Mucosa of gallbladder (tissue), 1 donor: ENCODE data around the gene INPP5A. TPM values are rescaled to one million over a fixed set of nuclear protein-coding genes. Genes with fewer than 3 reads are reported as not detected.

Experiments used
- DNase-seq: peaks from one replicate; pipeline ENCODE4 v3.0.0-alpha.2; 2020; ENCODE audit warnings: low spot score
- total RNA-seq: library from RNA; stranded (reverse); gene quantifications from one replicate; pipeline ENCODE4 v1.2.1, GENCODE V29; 2021
- donor health status: DM: no; HTN: no; CAD: no.

Gene INPP5A
- total RNA-seq, 1 donor from 2014 or later, result 44.4 TPM

- no peak for DNase-seq
Measured at GRCh38 chr10:132687893-132688579, 150.4 kb downstream of the INPP5A start.

- DNase-seq, result no peak
Measured at GRCh38 chr10:132688580-132689420, 151.2 kb downstream of the INPP5A start.

GRCh38 chr10:132689721-132690360 is 152.3 kb downstream of the INPP5A start:
- DNase-seq, result no peak

GRCh38 chr10:132690401-132690800 is 152.8 kb downstream of the INPP5A start:
- DNase-seq, result no peak

- DNase-seq, result no peak
Measured at GRCh38 chr10:132690821-132691610, 153.4 kb downstream of the INPP5A start.

- no peak for DNase-seq
Measured at GRCh38 chr10:132691711-132692153, 154.1 kb downstream of the INPP5A start.

GRCh38 chr10:132692311-132692710 is 154.7 kb downstream of the INPP5A start:
- DNase-seq, result no peak

- DNase-seq, result no peak
Measured at GRCh38 chr10:132693676-132694075, 156.1 kb downstream of the INPP5A start.

GRCh38 chr10:132696204-132696603 is 158.6 kb downstream of the INPP5A start:
- DNase-seq, result no peak

- DNase-seq, result no peak
Measured at GRCh38 chr10:132696728-132697577, 159.4 kb downstream of the INPP5A start.

- DNase-seq, result no peak
Measured at GRCh38 chr10:132697578-132698200, 160.1 kb downstream of the INPP5A start.

- DNase-seq, result no peak
Measured at GRCh38 chr10:132698211-132698751, 160.7 kb downstream of the INPP5A start.

- no peak for DNase-seq
Measured at GRCh38 chr10:132698761-132699391, 161.3 kb downstream of the INPP5A start.

GRCh38 chr10:132699411-132700155 is 162.0 kb downstream of the INPP5A start:
- DNase-seq, result no peak

- no peak for DNase-seq
Measured at GRCh38 chr10:132700156-132701098, 162.8 kb downstream of the INPP5A start.

- no peak for DNase-seq
Measured at GRCh38 chr10:132701099-132701845, 163.7 kb downstream of the INPP5A start.

GRCh38 chr10:132701846-132702190 is 164.2 kb downstream of the INPP5A start:
- DNase-seq, result no peak
